RWPE2 (cell line): Measurements from ENCODE around the gene CYFIP1.

ENCODE experiments used
- ATAC-seq: fragments of 200-7000 bp; cut with Tn5 transposase; 3 replicates; pipeline ENCODE4 v1.9.1; 2021; ENCODE audit warnings: low read depth
- DNase-seq: peaks from one replicate; pipeline ENCODE4 v3.0.0-alpha.2; 2020; ENCODE audit warnings: low spot score
- H3K27ac ChIP-seq: fragments of 450-650 bp; 2 replicates; pipeline ENCODE4 v1.5.1; 2017; ENCODE audit warnings: mild to moderate bottlenecking; ENCODE audit not compliant: poor library complexity, severe bottlenecking
- H3K27me3 ChIP-seq: fragments of 250-450 bp; sonication (Bioruptor Pico); 2 replicates; pipeline ENCODE4 v1.5.1; 2021; ENCODE audit warnings: mild to moderate bottlenecking, moderate library complexity; ENCODE audit not compliant: insufficient read depth, poor library complexity, severe bottlenecking
- H3K36me3 ChIP-seq: fragments of 250-450 bp; sonication (Bioruptor Pico); 2 replicates; pipeline ENCODE4 v1.5.1; 2020; ENCODE audit warnings: low read depth, mild to moderate bottlenecking, moderate library complexity
- H3K4me1 ChIP-seq: fragments of 250-450 bp; sonication (Bioruptor Pico); 2 replicates; pipeline ENCODE4 v1.5.1; 2021; ENCODE audit warnings: mild to moderate bottlenecking, moderate library complexity; ENCODE audit not compliant: insufficient read depth, poor library complexity, severe bottlenecking
- H3K4me3 ChIP-seq: fragments of 250-450 bp; sonication (Bioruptor Pico); 2 replicates; pipeline ENCODE4 v1.5.1; 2021; ENCODE audit warnings: mild to moderate bottlenecking, moderate library complexity; ENCODE audit not compliant: severe bottlenecking
- H3K9me3 ChIP-seq: fragments of 250-450 bp; sonication (Bioruptor Pico); 2 replicates; pipeline ENCODE4 v1.5.1; 2021; ENCODE audit warnings: mild to moderate bottlenecking, moderate library complexity; ENCODE audit not compliant: severe bottlenecking
- TF ChIP-seq, protein P1 (sequence below): fragments of 450-650 bp; IDR thresholded peaks from one replicate; pipeline ENCODE4 v1.5.1; 2017; ENCODE audit warnings: mild to moderate bottlenecking, moderate library complexity; ENCODE audit not compliant: poor library complexity, severe bottlenecking

CYFIP1 gene

DNA sequence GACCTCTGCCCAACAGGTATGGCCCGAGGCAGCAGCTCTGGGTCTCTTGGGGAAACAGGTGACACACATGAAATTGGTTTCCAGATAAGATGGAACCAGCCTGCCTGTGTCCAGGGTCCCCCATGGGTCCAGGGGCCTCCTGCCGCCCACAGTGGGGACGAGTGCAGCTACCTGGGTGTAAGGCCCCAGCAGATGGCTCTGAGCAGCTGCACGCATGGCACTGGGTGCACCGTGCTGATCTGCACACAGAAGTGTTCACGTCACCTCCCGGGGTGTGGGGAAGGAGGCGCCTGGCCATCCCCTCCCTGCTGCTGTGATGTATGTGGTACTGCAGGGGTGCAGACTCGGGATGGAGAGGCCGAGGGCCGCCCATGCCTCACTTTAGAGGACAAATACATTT lies 78.1 kb downstream of the CYFIP1 start:
- Histone ChIP-seq H3K27me3 (no peaks in the 10 kb centered on the region), H3K4me1 (no peaks in the 10 kb centered on the region), H3K4me3 (no peak overlapping the region), H3K27ac (no peak overlapping the region), H3K9me3 (no peaks in the 10 kb centered on the region), H3K36me3 (peaks cover 79% of the 10 kb centered on the region)
- ATAC-seq, result no peak
- peak; percentile 66 for DNase-seq
- TF ChIP-seq, protein P1, sequence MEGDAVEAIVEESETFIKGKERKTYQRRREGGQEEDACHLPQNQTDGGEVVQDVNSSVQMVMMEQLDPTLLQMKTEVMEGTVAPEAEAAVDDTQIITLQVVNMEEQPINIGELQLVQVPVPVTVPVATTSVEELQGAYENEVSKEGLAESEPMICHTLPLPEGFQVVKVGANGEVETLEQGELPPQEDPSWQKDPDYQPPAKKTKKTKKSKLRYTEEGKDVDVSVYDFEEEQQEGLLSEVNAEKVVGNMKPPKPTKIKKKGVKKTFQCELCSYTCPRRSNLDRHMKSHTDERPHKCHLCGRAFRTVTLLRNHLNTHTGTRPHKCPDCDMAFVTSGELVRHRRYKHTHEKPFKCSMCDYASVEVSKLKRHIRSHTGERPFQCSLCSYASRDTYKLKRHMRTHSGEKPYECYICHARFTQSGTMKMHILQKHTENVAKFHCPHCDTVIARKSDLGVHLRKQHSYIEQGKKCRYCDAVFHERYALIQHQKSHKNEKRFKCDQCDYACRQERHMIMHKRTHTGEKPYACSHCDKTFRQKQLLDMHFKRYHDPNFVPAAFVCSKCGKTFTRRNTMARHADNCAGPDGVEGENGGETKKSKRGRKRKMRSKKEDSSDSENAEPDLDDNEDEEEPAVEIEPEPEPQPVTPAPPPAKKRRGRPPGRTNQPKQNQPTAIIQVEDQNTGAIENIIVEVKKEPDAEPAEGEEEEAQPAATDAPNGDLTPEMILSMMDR, result no peak

GRCh38 chr15:22895465-22896190 lies 84.5 kb downstream of the CYFIP1 start:
- peaks cover 16% of the 10 kb centered on the region for H3K4me1 ChIP-seq
- peak overlapping the region; percentile 33 for H3K27ac ChIP-seq
- TF ChIP-seq, protein P1, result peak; percentile 18
- H3K27me3 ChIP-seq, result no peaks in the 10 kb centered on the region
- H3K9me3 ChIP-seq, result no peaks in the 10 kb centered on the region
- peaks cover 55% of the 10 kb centered on the region for H3K36me3 ChIP-seq
- DNase-seq (peak; percentile 96), ATAC-seq (peak; percentile 100)
- H3K4me3 ChIP-seq, result no peak overlapping the region

- H3K4me1 ChIP-seq, result peaks cover 16% of the 10 kb centered on the region
- DNase-seq (peak; percentile 61), ATAC-seq (no peak)
- H3K36me3 ChIP-seq, result peaks cover 40% of the 10 kb centered on the region
- TF ChIP-seq, protein P1, result no peak
- no peaks in the 10 kb centered on the region for H3K9me3 ChIP-seq
- no peak overlapping the region for H3K4me3 ChIP-seq
- no peak overlapping the region for H3K27ac ChIP-seq
- H3K27me3 ChIP-seq, result no peaks in the 10 kb centered on the region
These were observed 86.3 kb downstream of the CYFIP1 start for GRCh38 chr15:22893881-22894280.

DNA sequence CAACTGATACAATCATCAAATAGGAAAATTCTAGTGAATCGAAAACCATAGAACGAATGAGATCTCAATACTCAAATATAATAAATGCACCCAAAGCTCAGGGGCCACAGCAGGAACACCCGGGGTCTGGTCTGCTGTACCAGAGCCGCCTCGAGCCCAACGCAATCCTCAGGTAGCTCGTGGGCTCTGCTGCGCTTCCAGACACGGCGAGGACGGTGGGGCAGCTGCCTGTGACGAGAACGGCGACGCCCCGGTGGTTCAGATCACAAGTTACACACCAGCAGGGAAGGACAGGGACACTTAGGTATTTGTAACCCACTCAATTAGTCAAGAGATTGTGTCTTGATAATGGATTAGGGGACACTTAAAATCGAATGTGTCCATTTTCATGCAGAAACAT lies 87.1 kb downstream of the CYFIP1 start:
- Histone ChIP-seq H3K9me3 (no peaks in the 10 kb centered on the region), H3K36me3 (peaks cover 36% of the 10 kb centered on the region), H3K4me1 (peaks cover 16% of the 10 kb centered on the region), H3K4me3 (no peak overlapping the region), H3K27ac (no peak overlapping the region), H3K27me3 (no peaks in the 10 kb centered on the region)
- TF ChIP-seq, protein P1, result no peak
- DNase-seq, result peak; percentile 71
- ATAC-seq, result no peak

DNA sequence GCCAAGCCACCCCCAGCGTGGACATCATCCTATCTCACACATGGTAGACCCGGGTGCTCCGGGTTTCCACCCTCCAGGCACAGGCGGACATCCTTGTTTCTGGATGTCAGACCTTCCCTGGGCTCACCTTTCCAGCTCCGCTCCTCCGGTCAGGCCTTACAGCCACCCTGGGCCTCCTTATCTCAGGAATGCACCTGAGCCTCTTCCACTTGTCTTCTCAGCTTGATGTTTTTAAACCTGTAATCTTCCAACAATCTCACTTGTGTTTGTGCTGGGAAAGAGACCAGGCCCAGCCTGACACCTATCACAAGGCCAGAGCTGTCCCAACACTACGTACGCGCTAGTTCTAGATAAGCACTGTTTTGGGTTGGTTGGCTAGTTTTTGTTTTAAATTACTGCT lies 87.8 kb downstream of the CYFIP1 start:
- Histone ChIP-seq H3K4me3 (no peak overlapping the region), H3K27ac (no peak overlapping the region), H3K9me3 (no peaks in the 10 kb centered on the region), H3K36me3 (peaks cover 37% of the 10 kb centered on the region), H3K4me1 (peaks cover 16% of the 10 kb centered on the region), H3K27me3 (no peaks in the 10 kb centered on the region)
- TF ChIP-seq, protein P1, result no peak
- DNase-seq (peak; percentile 51), ATAC-seq (no peak)
